ENCODE data around the gene IGF2BP2.

DNA sequence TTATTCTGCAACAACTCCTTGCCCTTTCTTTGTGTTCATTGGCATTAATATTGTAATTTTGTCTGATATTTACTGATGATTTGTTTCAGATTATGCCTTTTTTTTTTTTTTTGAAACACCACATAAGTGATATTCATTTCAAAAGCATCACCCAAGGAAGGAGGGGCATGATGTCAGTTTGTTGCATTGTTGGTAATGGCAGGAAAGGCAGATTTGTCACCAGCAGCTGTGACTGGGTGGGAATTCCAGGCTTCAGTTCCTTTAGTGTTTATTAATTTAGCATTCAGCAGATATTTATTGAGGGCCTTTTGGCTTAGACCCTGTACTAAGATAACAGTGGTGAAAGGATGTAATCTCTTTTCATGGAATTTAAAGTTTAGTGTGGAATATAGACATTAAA, 219.3 kb downstream of the IGF2BP2 start:
- TF ChIP-seq CTCF (IDR thresholded peaks at IDR 0.05 in 2 of 3, conservative IDR thresholded peaks at IDR 0.05 in 1 of 3; ENCODE audit: insufficient read depth in 2 of 3, low read depth in 1 of 3, low read length in 3 of 3) (no peak), ZNF41 (CRISPR knock-in tag; conservative IDR thresholded peaks at IDR 0.05) (no peak), POLR2A (conservative IDR thresholded peaks at IDR 0.05) (no peak), NFIC (IDR thresholded peaks at IDR 0.05) (no peak), POLR2G (IDR thresholded peaks at IDR 0.05; ENCODE audit: low read depth, low read length) (no peak), SMC3 (conservative IDR thresholded peaks at IDR 0.05; ENCODE audit: insufficient read depth, low read depth, low read length) (no peak), ELK1 (CRISPR knock-in tag; IDR thresholded peaks at IDR 0.05) (no peak), ZFP1 (CRISPR knock-in tag; IDR thresholded peaks at IDR 0.05) (no peak), TCF7L2 (IDR thresholded peaks at IDR 0.05; ENCODE audit: low read depth, low read length) (no peak), CGGBP1 (CRISPR knock-in tag; IDR thresholded peaks at IDR 0.05) (no peak)
